Progenitor cell of endocrine pancreas (in vitro differentiated cells): ENCODE results near the gene C19orf67. TPM values are rescaled to one million over a fixed set of nuclear protein-coding genes. Genes with fewer than 3 reads are reported as not detected.

Experiments
- DNase-seq: peaks from one replicate; pipeline ENCODE4 v3.0.0; 2021; ENCODE audit warnings: low spot score; ENCODE audit not compliant: unreplicated experiment
- H3K27ac Mint-ChIP-seq: 2 replicates; pipeline ENCODE4 v1.8.0; 2021; ENCODE audit warnings: mild to moderate bottlenecking, moderate library complexity, mixed read lengths
- H3K27me3 Mint-ChIP-seq: 2 replicates; pipeline ENCODE4 v1.8.0; 2021; ENCODE audit warnings: mixed read lengths
- H3K36me3 Mint-ChIP-seq: 2 replicates; pipeline ENCODE4 v1.8.0; 2022; ENCODE audit warnings: mixed read lengths; ENCODE audit not compliant: insufficient read depth
- H3K4me1 Mint-ChIP-seq: 2 replicates; pipeline ENCODE4 v1.8.0; 2021; ENCODE audit warnings: low read depth, mixed read lengths
- H3K4me3 Mint-ChIP-seq: 2 replicates; pipeline ENCODE4 v1.8.0; 2021; ENCODE audit warnings: low read depth, mild to moderate bottlenecking, moderate library complexity, mixed read lengths
- H3K9me3 Mint-ChIP-seq: 2 replicates; pipeline ENCODE4 v1.8.0; 2021; ENCODE audit warnings: low read depth, mixed read lengths
- CTCF ChIP-seq: fragments of 200-600 bp; sonication (generic); IDR thresholded peaks from one replicate; pipeline ENCODE4 v1.5.0; 2021; ENCODE audit warnings: antibody characterized with exemption, mild to moderate bottlenecking; ENCODE audit not compliant: unreplicated experiment
- total RNA-seq: library from RNA; stranded (reverse); gene quantifications from 2 replicates; pipeline ENCODE4 v1.2.1, GENCODE V29; 2021

Gene C19orf67
- total RNA-seq, 1 donor from 2014 or later: 0.43 TPM

- H3K4me3 Mint-ChIP-seq: no peak overlapping the region
- DNase-seq: no peak
- no peak for TF ChIP-seq CTCF
- no peaks in the 10 kb centered on the region for H3K36me3 Mint-ChIP-seq
- no peaks in the 10 kb centered on the region for H3K9me3 Mint-ChIP-seq
- H3K27ac Mint-ChIP-seq: no peak overlapping the region
- H3K4me1 Mint-ChIP-seq: peaks cover 6% of the 10 kb centered on the region
- H3K27me3 Mint-ChIP-seq: peaks cover 29% of the 10 kb centered on the region
Observed at GRCh38 chr19:14062558-14062855, 23.1 kb downstream of the C19orf67 start.

- no peaks in the 10 kb centered on the region for H3K36me3 Mint-ChIP-seq
- peaks cover 30% of the 10 kb centered on the region for H3K27me3 Mint-ChIP-seq
- no peak for TF ChIP-seq CTCF
- peaks cover 6% of the 10 kb centered on the region for H3K4me1 Mint-ChIP-seq
- peak within 1 kb of the TSS; percentile 8 for H3K4me3 Mint-ChIP-seq
- peak within 1 kb of the TSS; percentile 92 for H3K27ac Mint-ChIP-seq
- no peak for DNase-seq
- H3K9me3 Mint-ChIP-seq: no peaks in the 10 kb centered on the region
Observed at GRCh38 chr19:14061751-14062557, 23.6 kb downstream of the C19orf67 start, which contains the start of gene PALM3. Gene PALM3, minus strand, starts transcription at chr19:14062076. Its CDS starts 96 bp downstream, at chr19:14061980.

- no peak for DNase-seq
- no peak for TF ChIP-seq CTCF
- Mint-ChIP-seq H3K4me3 (peak overlapping the region; percentile 8), H3K36me3 (no peaks in the 10 kb centered on the region), H3K27me3 (peaks cover 38% of the 10 kb centered on the region), H3K4me1 (peaks cover 6% of the 10 kb centered on the region), H3K9me3 (no peaks in the 10 kb centered on the region), H3K27ac (no peak overlapping the region)
Observed at GRCh38 chr19:14061081-14061749, 24.4 kb downstream of the C19orf67 start.

GRCh38 chr19:14059652-14060155 is 25.9 kb downstream of the C19orf67 start:
- H3K36me3 Mint-ChIP-seq: no peaks in the 10 kb centered on the region
- peaks cover 6% of the 10 kb centered on the region for H3K4me1 Mint-ChIP-seq
- DNase-seq: no peak
- no peaks in the 10 kb centered on the region for H3K9me3 Mint-ChIP-seq
- no peak for TF ChIP-seq CTCF
- H3K27me3 Mint-ChIP-seq: peaks cover 52% of the 10 kb centered on the region
- H3K27ac Mint-ChIP-seq: no peak overlapping the region
- H3K4me3 Mint-ChIP-seq: no peak overlapping the region

GRCh38 chr19:14059093-14059480 is 26.5 kb downstream of the C19orf67 start:
- Mint-ChIP-seq H3K27me3 (peaks cover 58% of the 10 kb centered on the region), H3K27ac (no peak overlapping the region), H3K36me3 (no peaks in the 10 kb centered on the region), H3K4me3 (no peak overlapping the region), H3K9me3 (no peaks in the 10 kb centered on the region), H3K4me1 (peaks cover 6% of the 10 kb centered on the region)
- no peak for DNase-seq
- peak; percentile 61 for TF ChIP-seq CTCF
